NCI-H2029 treated with DMSO at 0.1 percent for 48 hours (cell line): ENCODE measurements around the gene KCNIP4.

Source experiments
- DNase-seq: peaks from one replicate; lab custom pipeline; 2025; lab: John Stamatoyannopoulos, UW

The KCNIP4 gene

DNA sequence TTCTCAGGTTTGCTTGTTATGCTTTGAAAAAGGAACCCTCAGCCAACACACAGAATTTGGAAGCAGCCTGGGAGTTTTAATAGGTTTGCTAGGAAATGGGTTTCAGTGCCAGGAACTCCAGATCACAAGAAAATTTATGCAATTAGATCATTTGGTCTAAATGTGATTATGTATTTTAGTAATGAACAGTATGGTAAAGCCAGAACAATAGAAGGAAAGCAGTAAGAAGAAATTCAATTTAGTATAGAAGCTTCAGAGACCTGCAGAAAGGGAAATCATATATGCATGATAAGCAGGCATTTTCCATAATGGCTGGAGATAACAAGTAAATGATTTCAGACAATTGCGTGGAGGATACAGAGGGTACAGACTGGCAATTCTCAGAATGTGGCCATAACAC, 184.7 kb downstream of the KCNIP4 start:
- DNase-seq = no peak

DNA sequence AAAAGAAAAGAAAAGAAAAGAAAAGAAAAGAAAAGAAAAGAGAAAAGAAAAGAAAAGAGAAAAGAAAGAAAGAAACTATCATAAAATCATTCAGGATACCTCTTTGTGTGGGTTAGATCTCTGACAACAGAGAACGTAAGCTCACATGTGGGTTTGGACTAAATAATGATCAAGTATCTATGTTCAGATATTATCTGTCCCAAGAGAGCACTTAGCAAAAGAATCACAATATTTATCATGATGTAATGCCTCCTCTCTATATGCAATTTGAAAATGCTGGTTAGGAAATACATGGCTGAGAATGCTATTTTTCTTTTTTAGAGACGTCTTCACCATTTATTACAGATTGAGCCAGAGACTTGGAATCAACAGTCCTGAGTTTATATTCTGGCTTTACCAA, 191.3 kb downstream of the KCNIP4 start:
- DNase-seq = no peak

DNA sequence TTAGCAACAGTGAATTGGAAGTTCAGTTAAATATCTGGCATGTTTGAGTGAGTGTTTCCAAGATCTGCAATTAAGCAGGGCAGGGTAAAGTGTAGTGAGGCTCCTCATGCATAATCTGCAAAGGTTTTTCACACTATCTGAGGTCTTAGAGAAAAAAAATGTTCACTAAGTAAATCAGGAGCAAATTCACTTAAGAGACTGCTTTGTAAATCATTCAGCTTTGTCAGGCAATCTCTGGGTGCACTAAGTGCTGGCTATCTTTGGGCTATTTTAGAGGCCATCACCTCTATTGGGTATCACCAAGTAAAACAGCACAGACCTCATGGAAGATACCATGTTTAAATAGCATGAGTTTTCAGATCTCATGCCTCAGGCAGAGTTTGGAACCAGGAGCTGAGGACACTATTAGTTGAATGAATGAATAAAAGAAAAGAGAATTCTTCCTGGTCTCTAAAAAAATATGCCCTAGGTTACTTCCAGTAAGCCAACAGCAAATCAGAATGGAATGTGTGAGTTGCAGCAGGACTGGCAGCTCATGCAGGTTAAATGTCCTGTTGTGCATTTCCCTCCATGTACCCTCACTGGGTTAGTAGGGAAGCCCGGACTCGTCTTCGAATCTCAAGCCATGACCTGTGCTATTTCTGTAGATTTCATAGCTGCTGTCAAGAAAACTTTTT, 195.3 kb downstream of the KCNIP4 start:
- DNase-seq = no peak

- DNase-seq = no peak
These were observed 196.0 kb downstream of the KCNIP4 start for GRCh38 chr4:21752616-21753015.

DNA sequence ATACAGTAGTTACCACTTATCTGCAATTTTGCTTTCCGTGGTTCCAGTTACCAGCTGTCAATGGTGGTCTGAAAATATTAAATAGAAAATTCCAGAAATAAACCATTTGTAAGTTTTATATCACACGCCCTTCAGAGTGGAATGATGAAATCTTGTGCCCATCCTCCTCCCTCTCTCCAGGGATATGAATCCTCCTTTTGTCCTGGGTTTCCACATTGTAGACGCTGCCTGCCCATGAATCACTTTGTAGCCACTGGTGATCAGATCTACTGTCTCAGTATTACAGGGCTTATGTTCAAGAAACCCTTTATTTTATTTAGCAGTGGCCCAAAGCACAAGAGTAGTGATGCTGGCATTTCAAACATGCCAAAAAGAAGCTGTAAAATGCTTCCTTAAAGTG, 198.6 kb downstream of the KCNIP4 start:
- DNase-seq = no peak

- no peak for DNase-seq
These were observed 199.2 kb downstream of the KCNIP4 start for GRCh38 chr4:21749412-21749811.

DNA sequence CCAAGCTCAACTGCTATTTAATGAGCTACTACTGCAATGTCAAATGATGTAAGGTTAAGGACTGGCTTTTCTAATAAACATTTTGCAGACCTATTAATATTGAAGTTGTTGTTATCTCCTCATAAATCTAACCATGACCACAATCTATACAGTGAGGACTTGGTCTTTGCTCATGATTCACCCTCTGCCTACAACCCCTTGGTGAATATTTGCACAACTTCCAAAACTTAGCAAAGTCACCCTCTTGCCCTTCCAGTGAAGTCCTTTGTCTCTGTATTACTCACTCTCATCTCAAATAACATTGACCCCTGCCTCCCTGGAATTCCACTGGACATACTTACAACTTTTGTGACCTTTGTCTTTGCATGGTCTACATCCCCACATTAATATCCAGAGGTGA, 204.5 kb downstream of the KCNIP4 start:
- DNase-seq = no peak

- no peak for DNase-seq
These were observed 206.2 kb downstream of the KCNIP4 start for GRCh38 chr4:21742326-21742725.

- no peak for DNase-seq
These were observed 209.8 kb downstream of the KCNIP4 start for GRCh38 chr4:21738821-21739220.

GRCh38 chr4:21735866-21736265, 212.7 kb downstream of the KCNIP4 start:
- DNase-seq = no peak

DNA sequence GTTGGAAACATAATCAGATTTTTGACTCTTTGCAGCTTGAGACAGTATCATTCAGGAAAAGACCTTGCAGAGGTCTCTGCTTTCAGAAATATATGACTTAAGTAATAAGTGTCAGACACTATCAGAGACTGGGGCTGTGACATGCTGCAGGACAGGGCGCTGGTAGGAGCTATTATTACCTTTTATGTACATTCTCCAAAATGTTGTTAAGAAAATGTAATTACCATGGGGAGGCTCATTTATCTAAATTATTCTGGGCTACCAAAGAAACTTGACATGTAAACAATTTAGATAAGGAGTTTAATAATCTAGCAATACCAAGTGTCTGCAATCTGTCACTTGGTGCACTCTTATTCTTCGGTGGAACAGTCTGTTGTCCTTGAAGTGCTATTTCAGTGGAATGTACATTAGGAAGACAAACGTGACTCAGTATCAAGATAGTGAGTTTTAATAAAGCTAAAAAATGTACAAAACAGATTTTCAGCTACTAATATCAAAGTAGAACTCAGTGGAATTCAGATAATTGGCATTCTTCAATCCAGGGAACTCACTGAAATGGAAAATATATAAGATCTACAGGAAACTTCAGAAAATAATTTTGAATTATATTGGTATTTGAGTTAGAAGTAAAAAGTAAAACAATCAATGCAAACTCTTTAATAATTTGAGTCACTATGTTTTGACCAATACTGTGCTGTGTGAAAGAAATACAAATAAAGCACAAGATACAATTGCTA, 214.5 kb downstream of the KCNIP4 start:
- no peak for DNase-seq

- DNase-seq = no peak
These were observed 220.3 kb downstream of the KCNIP4 start for GRCh38 chr4:21728304-21728703.

DNA sequence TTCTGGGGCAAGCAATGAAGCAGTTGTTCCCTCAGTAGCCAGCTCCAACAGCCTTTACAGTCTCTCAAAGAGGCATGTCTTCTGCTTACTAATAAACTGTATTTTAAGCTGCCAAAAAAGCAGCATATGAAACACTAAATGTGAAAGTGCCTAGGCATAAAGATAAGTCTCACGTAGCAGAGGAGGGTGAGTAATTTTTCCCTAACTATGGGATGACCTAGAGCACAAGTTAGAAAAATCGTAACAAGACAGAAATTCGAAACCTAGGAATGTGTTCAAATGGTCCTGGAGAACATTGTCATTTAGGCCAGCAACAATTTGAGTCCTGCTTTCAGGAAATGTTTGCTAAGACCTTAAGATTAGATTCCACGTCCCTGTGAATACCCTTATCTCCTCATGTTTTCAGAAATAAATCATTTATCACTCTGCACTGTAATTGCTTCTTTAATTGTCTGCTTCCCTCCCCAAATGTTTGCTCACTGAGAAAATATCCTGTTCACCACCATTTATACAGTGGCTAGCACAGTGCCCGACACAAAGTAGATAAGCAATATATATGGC, 222.2 kb downstream of the KCNIP4 start:
- DNase-seq = no peak

GRCh38 chr4:21722157-21722839, 226.3 kb downstream of the KCNIP4 start:
- no peak for DNase-seq

GRCh38 chr4:21716531-21716930, 232.0 kb downstream of the KCNIP4 start:
- DNase-seq = no peak

DNA sequence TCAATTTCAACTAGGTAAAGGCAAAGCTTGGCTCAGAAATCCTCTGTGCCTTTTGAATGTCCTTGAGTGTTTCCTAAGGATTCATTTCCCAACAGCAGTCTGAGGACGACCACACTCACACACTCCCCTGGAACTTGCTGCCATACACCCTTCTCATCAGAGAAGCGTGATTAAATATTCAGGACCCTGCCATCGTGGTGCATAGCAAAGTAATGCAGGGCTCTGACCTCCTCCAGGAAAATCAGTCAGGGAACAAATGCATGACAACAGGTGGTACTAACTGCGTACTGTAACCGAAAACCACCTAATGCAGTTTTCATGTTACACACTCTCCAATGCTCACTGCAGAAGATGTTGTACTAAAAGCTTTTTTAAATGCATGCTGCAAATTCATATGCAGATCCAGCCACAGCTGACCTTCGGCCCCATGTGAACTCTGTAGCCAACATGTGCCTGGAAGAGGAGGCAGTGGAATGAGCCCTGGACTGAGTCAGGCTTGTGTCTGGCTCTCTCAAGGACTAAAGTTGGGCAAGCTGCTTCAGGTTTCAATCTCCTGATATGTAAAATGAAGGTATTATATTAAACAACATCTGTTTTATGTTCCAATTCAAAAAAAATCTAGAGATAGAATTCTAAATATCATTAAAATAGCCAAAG, 238.3 kb downstream of the KCNIP4 start:
- no peak for DNase-seq

DNA sequence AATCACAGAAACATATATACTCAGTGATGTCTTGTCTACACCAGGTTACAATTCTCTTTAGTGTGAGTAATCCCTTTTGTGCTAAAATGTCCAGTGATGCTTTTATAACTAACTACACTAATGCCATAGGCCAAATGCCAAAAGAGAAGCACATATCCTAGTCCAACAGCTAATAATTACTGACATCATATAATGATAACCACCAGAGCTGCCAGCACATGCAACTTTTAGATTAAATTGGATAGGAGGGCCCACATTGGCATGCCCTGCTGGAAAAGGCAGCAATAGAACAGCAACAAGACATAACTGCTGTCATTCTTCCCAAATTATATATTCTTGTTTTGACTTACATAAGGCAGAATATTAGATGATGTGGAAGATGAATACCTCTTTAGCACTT, 238.8 kb downstream of the KCNIP4 start:
- no peak for DNase-seq

DNA sequence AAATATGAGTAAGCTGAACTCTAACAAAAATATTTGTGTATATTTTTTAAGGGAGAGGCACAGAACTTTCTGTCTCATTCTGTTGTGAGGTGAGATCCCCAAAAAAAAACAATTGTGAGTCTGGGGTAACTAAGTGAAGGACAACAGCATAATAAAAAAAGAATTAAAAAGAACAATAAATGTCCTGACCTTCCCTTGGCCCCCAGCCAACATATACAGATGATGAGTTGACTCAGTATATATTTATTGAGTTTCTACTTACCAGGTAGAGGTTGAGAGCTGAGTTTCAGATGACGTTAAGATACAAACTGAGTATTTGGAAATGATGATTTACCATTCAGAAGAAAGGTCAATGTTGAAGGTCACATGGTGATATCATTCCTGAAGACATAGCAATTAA, 239.5 kb downstream of the KCNIP4 start:
- no peak for DNase-seq

DNA sequence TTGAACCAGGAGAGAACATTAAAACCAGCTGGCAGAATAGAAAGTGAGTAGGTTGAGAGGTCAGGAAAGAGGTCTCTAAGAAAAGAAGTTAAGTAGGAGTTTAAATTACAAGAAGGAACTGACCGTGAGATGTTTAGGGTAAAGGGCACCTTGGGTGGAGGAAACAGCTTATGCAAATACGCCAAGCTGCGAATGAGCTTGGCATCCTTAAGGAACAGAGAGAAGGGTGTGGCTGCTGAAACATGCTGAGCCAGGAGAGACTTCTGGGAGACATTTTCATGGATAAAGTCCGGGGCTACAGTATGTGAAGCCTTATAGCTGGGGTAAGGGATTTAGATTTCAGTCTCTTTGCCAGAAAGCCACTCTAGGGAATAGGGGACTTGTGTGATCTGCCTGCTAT, 249.1 kb downstream of the KCNIP4 start:
- DNase-seq = no peak

DNA sequence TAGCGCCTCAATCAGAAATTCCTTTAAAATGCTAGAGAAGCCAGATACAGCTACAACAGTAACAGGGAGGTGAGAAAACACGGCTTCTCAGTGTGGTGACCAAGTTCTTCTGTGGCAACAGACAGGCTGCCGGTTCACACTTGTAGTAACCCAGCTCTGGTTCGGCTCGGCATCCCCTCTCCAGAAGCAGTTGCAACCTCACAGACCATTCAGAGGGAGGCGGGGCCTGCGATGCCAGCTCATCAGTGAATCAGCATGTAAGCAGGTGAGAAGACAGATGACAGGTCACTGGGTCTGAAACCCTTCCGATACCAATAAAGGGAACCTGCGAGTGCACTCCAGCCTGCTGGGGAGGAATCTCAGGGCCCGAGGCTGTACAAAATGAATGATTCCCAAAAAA, 251.0 kb downstream of the KCNIP4 start:
- DNase-seq = no peak

- no peak for DNase-seq
These were observed 253.4 kb downstream of the KCNIP4 start for GRCh38 chr4:21695141-21695540.

DNA sequence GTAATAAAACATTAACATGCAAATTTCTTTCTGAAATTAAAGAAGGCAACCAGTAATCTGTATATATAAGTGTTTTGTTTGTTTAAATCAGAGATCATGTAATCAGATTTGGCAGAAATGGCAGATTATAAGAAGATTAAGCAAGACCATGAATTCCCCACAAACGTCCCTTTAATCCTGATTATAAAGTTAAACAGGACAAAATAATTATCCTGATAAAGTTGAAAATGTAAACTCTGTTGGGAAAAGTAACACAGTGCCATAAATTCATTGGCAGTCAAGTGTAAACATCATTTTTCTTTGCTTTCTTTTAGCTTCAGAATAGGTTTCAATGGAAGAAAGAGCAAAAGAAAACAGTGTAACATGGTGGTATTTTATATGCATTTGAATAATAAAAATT, 256.3 kb downstream of the KCNIP4 start:
- DNase-seq = no peak
